ENCODE results near the gene CNTNAP2. TPM values are rescaled to one million over a fixed set of nuclear protein-coding genes. Genes with fewer than 3 reads are reported as not detected.

The CNTNAP2 gene
- total and polyA plus RNA-seq, 11 donors = 0.01 to 2.6 (median 0.31) TPM; not detected in 3

DNA sequence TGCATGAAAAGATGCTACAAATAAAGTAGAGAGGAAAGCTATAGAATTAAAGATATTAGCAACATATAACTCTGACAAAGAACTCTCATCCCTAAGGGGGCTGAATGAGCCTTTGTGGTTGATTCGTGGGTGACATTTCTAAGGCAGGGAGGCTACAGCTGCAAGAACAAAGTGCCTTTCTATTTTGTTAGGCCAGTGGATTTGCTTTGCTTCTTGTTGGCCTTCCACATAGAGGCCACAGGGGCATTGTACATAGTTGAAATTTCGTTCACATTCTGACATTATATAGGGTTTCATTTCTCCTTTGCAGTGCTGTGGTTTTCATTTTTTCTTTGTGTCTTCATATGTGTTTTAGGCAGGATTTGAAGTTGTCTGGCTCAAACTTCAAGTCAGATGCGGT is 1654.7 kb downstream of the CNTNAP2 start:
- Histone ChIP-seq H3K36me3 (no peaks in the 10 kb centered on the region), H3K4me1 (no peaks in the 10 kb centered on the region), H3K9me3 (no peaks in the 10 kb centered on the region), H3K4me3 (no peak overlapping the region), H3K27me3 (no peaks in the 10 kb centered on the region), H3K27ac (no peak overlapping the region)
- ATAC-seq (no peak), DNase-seq (no peak)
- TF ChIP-seq, protein P1, sequence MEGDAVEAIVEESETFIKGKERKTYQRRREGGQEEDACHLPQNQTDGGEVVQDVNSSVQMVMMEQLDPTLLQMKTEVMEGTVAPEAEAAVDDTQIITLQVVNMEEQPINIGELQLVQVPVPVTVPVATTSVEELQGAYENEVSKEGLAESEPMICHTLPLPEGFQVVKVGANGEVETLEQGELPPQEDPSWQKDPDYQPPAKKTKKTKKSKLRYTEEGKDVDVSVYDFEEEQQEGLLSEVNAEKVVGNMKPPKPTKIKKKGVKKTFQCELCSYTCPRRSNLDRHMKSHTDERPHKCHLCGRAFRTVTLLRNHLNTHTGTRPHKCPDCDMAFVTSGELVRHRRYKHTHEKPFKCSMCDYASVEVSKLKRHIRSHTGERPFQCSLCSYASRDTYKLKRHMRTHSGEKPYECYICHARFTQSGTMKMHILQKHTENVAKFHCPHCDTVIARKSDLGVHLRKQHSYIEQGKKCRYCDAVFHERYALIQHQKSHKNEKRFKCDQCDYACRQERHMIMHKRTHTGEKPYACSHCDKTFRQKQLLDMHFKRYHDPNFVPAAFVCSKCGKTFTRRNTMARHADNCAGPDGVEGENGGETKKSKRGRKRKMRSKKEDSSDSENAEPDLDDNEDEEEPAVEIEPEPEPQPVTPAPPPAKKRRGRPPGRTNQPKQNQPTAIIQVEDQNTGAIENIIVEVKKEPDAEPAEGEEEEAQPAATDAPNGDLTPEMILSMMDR (IDR thresholded peaks at IDR 0.05) = no peak
- TF ChIP-seq POLR2A (IDR thresholded peaks at IDR 0.05) = no peak
- 56 to 66% (median 57%) methylated on average over 3 of the region's 3 CpGs for WGBS, 4 donors
- intact Hi-C loops (cut with DNase I) = no loop called here

DNA sequence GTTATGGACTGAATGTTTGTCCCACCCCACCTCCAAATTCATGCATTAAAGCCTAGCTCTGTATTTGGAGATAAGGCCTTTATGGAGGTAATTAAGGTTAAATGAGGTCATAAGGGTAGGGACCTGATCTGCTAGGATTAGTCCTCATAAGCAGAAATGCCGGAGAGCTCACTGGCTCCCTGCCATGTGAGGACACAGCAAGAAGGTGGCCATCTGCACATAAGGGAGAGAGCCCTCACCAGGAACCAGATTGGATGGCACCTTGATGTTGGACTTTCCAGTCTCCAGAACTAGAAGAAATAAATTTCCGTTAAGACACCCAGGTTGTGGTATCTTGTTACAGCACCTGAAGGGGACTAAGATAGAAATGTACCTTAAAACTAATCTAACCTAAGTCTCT is 1657.9 kb downstream of the CNTNAP2 start:
- ATAC-seq (no peak), DNase-seq (no peak)
- TF ChIP-seq, protein P1 (IDR thresholded peaks at IDR 0.05) = no peak
- TF ChIP-seq POLR2A (IDR thresholded peaks at IDR 0.05) = no peak
- Histone ChIP-seq H3K4me1 (no peaks in the 10 kb centered on the region), H3K36me3 (no peaks in the 10 kb centered on the region), H3K4me3 (no peak overlapping the region), H3K27me3 (no peaks in the 10 kb centered on the region), H3K9me3 (no peaks in the 10 kb centered on the region), H3K27ac (no peak overlapping the region)
- intact Hi-C loops (cut with DNase I) = no loop called here
- 72 to 92% (median 84%) methylated on average over 2 of the region's 2 CpGs for WGBS, 4 donors

DNA sequence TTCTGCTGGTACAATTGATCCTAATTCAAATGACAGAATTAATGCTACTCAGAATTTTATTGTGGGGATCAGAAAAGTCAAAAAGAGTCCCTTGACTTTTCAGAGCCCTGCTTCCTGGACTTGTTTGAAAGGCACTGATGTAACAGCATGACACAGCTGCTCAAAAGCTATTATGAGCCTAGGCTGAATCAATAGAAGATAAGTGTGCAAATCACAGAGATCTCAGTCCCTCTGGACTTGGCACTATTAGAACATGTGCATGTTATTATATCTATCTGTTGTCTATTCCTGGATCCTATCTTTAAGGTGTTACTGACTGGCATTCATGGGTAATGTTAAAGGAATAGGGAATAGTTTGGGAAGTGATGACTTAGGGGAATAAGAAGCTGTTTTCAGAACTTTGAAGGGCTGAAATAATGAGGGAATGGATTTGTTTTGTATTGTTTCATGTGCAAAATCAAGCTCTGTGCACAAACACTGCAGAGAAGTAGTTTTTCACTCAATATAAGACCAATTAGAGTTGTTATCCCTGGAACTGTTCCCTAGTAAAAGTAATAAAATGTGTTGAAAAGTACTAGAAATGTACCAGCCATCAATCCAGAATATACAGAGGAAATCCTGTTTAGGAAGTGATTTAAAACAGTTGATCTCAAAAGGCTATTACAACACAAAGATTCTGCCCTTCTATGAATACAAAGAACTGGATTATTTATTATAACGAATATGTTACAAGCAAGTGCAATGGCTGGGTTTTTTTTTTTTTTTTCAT is 1659.1 kb downstream of the CNTNAP2 start:
- DNase-seq = no peak
- 26 to 57% (median 39%) methylated on average over 1 of the region's 1 CpG for WGBS, 4 donors
- ATAC-seq = no peak
- intact Hi-C loops (cut with DNase I) = no loop called here
- TF ChIP-seq POLR2A (IDR thresholded peaks at IDR 0.05) = no peak
- TF ChIP-seq, protein P1 (IDR thresholded peaks at IDR 0.05) = no peak
- no peaks in the 10 kb centered on the region for H3K36me3 ChIP-seq
- no peak overlapping the region for H3K27ac ChIP-seq
- no peaks in the 10 kb centered on the region for H3K9me3 ChIP-seq
- no peaks in the 10 kb centered on the region for H3K27me3 ChIP-seq
- H3K4me1 ChIP-seq = no peaks in the 10 kb centered on the region
- H3K4me3 ChIP-seq = no peak overlapping the region

DNA sequence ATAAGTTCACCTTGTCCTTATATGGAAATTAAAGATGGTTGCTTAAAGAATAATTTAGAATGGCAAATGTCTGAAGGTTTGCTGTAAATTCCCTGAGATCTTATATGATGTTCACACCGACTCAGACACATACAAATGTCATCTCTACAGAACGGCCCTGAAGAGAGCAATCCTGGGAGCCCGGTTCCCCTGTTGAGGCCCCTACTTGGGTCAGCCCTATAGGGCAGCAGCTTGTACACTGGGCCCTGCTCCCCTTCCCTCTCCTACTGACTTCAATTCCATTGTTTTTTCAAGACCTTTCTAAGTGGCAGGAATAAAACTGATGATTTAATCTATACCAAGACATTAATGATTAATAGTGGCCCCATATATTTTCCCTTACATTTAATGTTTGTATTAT is 1660.7 kb downstream of the CNTNAP2 start:
- Histone ChIP-seq H3K27ac (no peak overlapping the region), H3K4me1 (no peaks in the 10 kb centered on the region), H3K4me3 (no peak overlapping the region), H3K9me3 (no peaks in the 10 kb centered on the region), H3K36me3 (no peaks in the 10 kb centered on the region), H3K27me3 (no peaks in the 10 kb centered on the region)
- whole genome bisulfite sequencing, 4 donors = 71 to 77% (median 74%) methylated on average over 3 of the region's 3 CpGs
- intact Hi-C loops (cut with DNase I) = no loop called here
- DNase-seq (no peak), ATAC-seq (no peak)
- no peak for TF ChIP-seq POLR2A (IDR thresholded peaks at IDR 0.05)
- TF ChIP-seq, protein P1 (IDR thresholded peaks at IDR 0.05) = no peak

Measured in heart left ventricle (tissue), 16 donors.